Effector memory CD8-positive, alpha-beta T cell (primary cell): ENCODE data around the gene IRF8.
"Not testable (repeated sequence)": the region's sequence is repeated elsewhere in the genome, so short reads cannot be mapped to it uniquely, and the experiment has no call there.

Source experiments
- ATAC-seq: fragments of 150-1000 bp; cut with Tn5 transposase; replicated peaks from 2 replicates; pipeline ENCODE4 v1.10.0; 2021; ENCODE audit warnings: mild to moderate bottlenecking, moderate library complexity
- DNase-seq, 3 experiments: peaks; one replicate each; pipeline ENCODE4 v3.0.0; 2021
- H3K27ac Mint-ChIP-seq, 2 donors: one replicate each; pipeline ENCODE4 v1.8.0; 2022; ENCODE audit warnings: mild to moderate bottlenecking in 2 of 2, mixed read lengths in 2 of 2, moderate library complexity in 2 of 2
- H3K27me3 Mint-ChIP-seq, 2 donors: one replicate each; pipeline ENCODE4 v1.8.0; 2022; ENCODE audit warnings: mixed read lengths in 2 of 2
- H3K36me3 Mint-ChIP-seq: one replicate; pipeline ENCODE4 v1.8.0; 2022; ENCODE audit warnings: mild to moderate bottlenecking, moderate library complexity, mixed read lengths; ENCODE audit not compliant: insufficient read depth
- H3K4me1 Mint-ChIP-seq, 2 donors: one replicate each; pipeline ENCODE4 v1.8.0; 2022; ENCODE audit warnings: low read depth in 2 of 2, mixed read lengths in 2 of 2
- H3K4me3 Mint-ChIP-seq, 2 donors: one replicate each; pipeline ENCODE4 v1.8.0; 2022; ENCODE audit warnings: mild to moderate bottlenecking in 2 of 2, mixed read lengths in 2 of 2, moderate library complexity in 2 of 2
- H3K9me3 Mint-ChIP-seq, 2 donors: one replicate each; pipeline ENCODE4 v1.8.0; 2022; ENCODE audit warnings: mixed read lengths in 2 of 2
- total RNA-seq, 9 experiments: gene quantifications; one replicate each; lab custom pipeline; 2026; lab: John Stamatoyannopoulos, UW

The IRF8 gene, protein sequence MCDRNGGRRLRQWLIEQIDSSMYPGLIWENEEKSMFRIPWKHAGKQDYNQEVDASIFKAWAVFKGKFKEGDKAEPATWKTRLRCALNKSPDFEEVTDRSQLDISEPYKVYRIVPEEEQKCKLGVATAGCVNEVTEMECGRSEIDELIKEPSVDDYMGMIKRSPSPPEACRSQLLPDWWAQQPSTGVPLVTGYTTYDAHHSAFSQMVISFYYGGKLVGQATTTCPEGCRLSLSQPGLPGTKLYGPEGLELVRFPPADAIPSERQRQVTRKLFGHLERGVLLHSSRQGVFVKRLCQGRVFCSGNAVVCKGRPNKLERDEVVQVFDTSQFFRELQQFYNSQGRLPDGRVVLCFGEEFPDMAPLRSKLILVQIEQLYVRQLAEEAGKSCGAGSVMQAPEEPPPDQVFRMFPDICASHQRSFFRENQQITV
- total RNA-seq: 0.36 to 102 (median 11.0) reads per million in 9 experiments

DNA sequence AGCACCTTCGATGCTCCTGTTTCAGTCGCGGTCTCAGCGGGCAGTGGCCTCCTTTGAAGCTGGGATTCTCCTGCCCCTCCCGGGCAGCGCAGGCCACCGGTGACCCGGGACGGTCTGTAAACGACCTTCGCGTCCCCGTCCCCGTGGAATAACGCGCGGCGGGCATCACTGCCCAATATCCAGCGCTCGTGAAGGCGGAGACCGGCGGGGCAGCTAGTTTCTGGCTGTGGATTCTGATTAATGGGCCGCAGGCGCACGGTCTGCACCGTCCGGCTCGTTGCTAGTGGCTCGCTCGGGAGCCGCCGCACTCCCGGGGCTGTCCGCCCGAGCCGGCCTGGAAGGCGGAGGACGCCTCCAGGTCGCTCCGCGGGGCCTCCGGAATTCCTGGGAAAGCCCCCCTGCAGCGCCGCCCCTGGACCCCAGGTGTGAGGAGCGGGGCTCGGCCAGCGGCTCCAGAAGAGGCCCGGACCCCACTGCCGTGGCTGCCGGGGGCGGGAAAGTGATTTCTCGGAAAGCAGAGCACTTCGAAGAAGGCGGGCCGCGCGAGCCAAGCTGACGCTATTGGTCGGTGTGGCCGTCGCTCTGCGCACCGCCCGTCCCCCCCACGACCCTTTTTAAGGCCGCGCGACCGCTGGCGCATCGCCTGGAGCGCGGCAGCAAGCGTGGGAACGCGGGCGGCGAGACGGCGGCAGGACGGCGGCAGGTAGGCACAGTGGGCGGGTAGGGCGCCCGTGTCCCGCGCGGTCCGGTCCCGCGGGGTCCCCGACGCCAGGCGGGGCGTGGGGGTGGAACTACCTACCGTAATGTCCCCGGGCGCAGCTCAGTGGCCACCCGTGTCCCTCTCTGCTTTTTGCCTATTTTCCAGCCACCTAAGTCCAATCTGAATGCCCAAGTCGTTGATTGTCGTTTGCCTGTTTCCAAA is at the start of gene IRF8:
TSS of gene IRF8 (plus strand) at position 642 of the 922 bp plus-strand sequence. CDS start 3,854 bp downstream, outside the sequence.
- H3K27me3 Mint-ChIP-seq: peaks cover 11 to 19% of the 10 kb centered on the region in 2 donors
- peak; percentile 56 to 63 (median 63) for DNase-seq
- peak within 1 kb of the TSS; percentile 17 to 45 for H3K27ac Mint-ChIP-seq
- H3K4me1 Mint-ChIP-seq: peaks cover 38% of the 10 kb centered on the region in 2 donors
- peaks cover 10% of the 10 kb centered on the region for H3K36me3 Mint-ChIP-seq
- ATAC-seq: peak; percentile 68
- H3K4me3 Mint-ChIP-seq: peak within 1 kb of the TSS; percentile 78 to 82
- no peaks in the 10 kb centered on the region for H3K9me3 Mint-ChIP-seq

DNA sequence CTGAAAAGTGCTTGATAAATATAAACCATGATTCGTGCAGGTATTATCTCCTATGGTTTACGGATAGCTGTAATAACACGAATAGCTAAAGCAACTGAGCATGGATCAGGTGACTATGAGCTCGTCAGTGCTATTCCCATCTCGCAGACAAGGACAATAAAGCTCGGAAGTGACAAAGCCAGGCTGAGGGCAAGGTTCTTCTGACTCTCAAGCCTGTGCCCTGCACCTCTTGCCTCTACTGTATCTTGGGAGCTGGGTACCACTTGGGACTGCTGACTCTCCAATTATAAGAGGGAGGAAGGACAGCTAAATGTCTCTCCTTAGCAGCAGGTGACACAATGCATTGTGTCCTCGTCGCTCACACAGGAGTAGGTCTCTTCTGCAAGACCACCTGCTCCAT is 49.6 kb upstream of the IRF8 start:
- H3K4me3 Mint-ChIP-seq: no peak overlapping the region

DNA sequence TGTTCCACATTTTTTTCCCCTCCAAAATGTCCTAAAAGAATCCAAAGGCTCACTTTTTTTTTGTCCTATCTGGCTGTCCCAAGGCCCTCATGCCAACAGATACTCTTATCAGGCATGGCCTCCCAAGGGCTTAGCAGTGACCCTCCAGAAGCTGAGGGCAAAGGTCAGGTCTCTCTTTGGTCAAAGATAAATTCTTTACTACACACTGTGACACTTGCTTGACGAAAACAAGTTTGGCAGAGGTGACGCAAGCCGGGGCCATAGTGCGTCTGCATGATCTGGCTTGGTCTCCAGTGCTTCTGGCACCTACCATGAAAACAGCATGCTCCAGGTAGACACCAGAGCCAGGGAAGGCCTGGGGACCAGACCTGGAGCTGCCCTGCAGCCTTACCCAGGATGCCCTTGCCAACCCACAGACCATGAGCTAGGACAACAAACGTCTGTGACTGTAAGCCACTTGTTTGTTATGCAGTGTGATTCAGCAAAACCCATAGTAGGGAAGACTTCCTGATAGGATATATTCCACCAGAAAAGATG is 48.5 kb upstream of the IRF8 start:
- no peak for ATAC-seq
- no peak overlapping the region for H3K27ac Mint-ChIP-seq
- H3K4me1 Mint-ChIP-seq: peaks cover 0 to 7% of the 10 kb centered on the region in 2 donors
- H3K36me3 Mint-ChIP-seq: no peaks in the 10 kb centered on the region
- no peaks in the 10 kb centered on the region for H3K9me3 Mint-ChIP-seq
- H3K27me3 Mint-ChIP-seq: peaks cover 11 to 23% of the 10 kb centered on the region in 2 donors
- no peak overlapping the region for H3K4me3 Mint-ChIP-seq
- DNase-seq: no peak

More for the DNA sequence above, 49.6 kb upstream of the IRF8 start:
- ATAC-seq (no peak), DNase-seq (no peak)
- Mint-ChIP-seq H3K27ac (no peak overlapping the region), H3K9me3 (no peaks in the 10 kb centered on the region), H3K4me1 (peaks cover 4 to 13% of the 10 kb centered on the region in 2 donors), H3K36me3 (no peaks in the 10 kb centered on the region), H3K27me3 (peaks cover 18 to 33% of the 10 kb centered on the region in 2 donors)

DNA sequence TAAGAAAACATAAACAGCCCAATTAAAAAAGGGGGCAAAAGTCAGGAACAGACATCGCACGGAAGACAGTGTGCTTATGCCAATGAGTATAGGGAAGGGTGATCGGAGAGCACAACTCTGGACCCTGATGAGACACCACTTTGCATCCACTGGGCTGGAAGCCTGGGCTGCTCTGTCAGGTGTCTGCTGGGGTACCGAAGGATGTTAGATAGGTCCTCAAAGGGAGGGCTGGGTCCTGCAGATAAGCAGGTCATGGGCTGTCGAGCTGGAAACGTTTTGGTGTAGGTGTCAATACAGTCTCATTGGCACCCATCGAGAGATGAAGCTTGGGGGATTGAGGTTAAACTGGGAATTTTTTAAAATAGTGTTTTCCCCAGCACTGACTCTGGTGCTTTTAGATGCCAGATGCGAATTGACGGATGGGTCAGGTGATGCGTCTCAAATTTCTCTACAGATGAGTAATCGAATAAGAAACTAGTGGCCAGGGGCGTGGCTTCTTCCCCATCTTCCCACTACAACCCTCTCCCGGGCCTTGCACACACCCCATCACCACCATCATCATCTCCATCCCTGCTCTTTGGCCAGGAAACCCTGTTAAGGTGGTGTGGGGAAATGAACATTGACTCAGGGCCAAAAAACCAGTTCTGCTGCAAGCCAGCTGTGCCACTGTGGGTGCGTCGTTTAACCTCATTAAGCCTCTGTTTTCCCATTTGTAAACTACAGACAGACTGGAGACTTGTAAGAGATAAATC is 47.8 kb upstream of the IRF8 start:
- no peak overlapping the region for H3K4me3 Mint-ChIP-seq
- H3K4me1 Mint-ChIP-seq: peaks cover 0 to 7% of the 10 kb centered on the region in 2 donors
- ATAC-seq: no peak
- DNase-seq: no peak
- no peaks in the 10 kb centered on the region for H3K9me3 Mint-ChIP-seq
- no peak overlapping the region for H3K27ac Mint-ChIP-seq
- H3K27me3 Mint-ChIP-seq: peaks cover 15 to 24% of the 10 kb centered on the region in 2 donors
- H3K36me3 Mint-ChIP-seq: no peaks in the 10 kb centered on the region

DNA sequence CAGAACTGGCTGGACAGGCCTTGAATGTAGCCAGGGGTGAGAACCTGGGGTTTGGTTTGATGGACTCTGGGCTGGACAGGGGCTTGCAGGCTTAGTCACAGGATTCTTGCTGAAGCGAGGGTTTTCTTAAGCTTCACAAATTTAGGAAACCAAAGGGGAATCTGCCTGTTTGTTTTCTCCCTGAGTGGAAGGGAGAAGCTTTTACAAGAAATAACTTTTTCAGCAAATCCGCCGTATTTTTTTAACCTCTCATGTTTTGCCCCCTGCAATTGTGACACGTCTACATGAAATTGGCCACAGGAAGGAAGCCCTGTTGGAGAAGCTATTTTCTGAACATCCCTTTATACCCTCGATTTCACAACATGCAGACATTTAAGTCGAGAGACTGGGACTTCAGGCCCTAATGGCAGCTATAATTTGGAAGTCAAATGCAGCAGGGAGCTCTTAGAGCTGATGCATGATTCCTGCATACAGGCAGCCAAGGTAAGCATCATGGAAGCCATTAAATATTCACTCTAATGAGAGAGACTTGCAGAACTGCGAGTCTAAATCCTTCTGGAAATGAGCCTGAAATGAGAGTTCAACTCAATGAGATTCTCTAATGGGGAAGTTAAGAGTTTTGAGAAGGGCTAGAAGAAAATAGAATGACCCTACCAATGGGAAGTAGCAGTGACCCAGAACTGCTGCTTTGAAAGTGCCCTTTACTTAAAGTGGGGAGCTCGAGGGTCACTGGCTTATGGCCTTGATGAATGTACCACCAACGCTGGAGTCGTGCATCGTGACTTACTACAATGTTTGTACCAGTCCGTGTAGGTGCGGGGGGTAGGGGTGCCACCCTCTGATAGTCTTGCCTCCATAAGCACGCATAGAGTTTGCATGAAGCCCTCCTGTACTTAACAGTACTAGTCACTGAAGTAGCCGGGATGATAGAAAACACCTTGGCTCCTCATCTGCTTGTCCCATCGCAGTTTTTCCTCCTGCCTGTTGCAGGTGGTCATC is 45.1 kb upstream of the IRF8 start:
- Mint-ChIP-seq H3K4me3 (no peak overlapping the region), H3K36me3 (no peaks in the 10 kb centered on the region), H3K27me3 (peaks cover 11 to 24% of the 10 kb centered on the region in 2 donors), H3K4me1 (no peaks in the 10 kb centered on the region), H3K9me3 (no peaks in the 10 kb centered on the region), H3K27ac (no peak overlapping the region)
- no peak for DNase-seq
- ATAC-seq: no peak

DNA sequence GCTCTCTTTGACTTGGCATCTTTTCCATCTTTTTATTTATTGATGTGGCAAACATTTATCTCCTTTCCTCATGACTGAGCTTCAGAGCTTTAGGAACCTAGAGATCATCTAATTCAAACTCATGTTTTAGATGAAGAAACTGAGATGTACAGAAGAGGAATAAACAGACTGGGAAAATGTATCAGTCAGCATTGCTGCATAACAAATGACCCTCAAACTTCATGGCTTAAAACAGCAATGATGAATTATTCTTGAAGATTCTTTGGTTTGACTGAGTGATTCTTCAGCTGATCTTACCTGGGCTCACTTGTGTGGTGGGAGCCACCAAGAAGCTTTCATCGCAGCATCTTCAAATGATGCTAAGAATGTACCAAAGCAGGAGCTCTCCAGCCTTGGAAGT is 44.0 kb upstream of the IRF8 start:
- Mint-ChIP-seq H3K4me1 (peaks cover 0 to 3% of the 10 kb centered on the region in 2 donors), H3K9me3 (no peaks in the 10 kb centered on the region), H3K4me3 (no peak overlapping the region), H3K27me3 (peaks cover 18 to 34% of the 10 kb centered on the region in 2 donors), H3K27ac (no peak overlapping the region), H3K36me3 (no peaks in the 10 kb centered on the region)
- DNase-seq (no peak), ATAC-seq (no peak)

DNA sequence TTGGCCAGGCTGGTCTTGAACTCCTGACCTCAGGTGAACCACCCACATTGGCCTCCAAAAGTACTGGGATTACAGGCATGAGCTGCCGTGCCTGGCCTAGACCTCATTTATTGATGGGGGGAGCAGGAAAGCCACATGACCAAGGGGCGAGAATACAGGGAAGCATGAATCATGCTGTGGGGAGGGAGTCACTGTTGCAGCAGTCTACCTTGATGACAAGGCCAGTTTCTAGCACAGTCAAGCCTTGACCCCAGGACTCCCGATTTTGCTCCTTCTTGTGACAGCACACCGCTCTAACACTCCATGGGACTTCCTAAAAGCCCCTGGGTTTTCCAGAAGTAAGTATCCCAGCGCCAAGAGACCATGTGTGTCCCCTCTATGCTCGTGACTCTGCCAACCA is 42.9 kb upstream of the IRF8 start:
- no peak overlapping the region for H3K4me3 Mint-ChIP-seq
- H3K4me1 Mint-ChIP-seq: peaks cover 0 to 3% of the 10 kb centered on the region in 2 donors
- ATAC-seq: no peak
- H3K36me3 Mint-ChIP-seq: peaks cover under 1% of the 10 kb centered on the region
- H3K27me3 Mint-ChIP-seq: peaks cover 18 to 35% of the 10 kb centered on the region in 2 donors
- DNase-seq: no peak
- H3K9me3 Mint-ChIP-seq: no peaks in the 10 kb centered on the region
- no peak overlapping the region for H3K27ac Mint-ChIP-seq

DNA sequence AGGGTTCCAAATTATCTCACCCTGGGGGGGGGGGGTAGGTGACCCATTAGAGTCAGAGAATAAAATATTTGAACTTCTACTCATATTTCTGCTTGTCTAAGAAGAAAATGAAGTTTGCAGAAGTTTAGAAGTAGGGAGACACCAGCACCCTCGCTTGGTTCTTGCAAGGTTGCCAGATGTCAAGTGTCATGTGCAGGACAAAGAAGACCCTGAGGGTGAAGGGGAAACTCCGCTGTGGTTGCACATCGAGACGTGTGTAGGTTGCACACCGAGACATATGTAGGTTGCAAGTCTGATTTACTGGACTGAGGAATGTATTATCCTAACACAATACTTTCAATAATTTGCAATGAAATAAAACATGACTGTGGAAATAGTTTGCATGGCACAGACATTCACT is 42.4 kb upstream of the IRF8 start:
- Mint-ChIP-seq H3K36me3 (peaks cover 3% of the 10 kb centered on the region), H3K4me1 (peaks cover 0 to 3% of the 10 kb centered on the region in 2 donors), H3K27ac (no peak overlapping the region), H3K9me3 (no peaks in the 10 kb centered on the region), H3K4me3 (no peak overlapping the region), H3K27me3 (peaks cover 18 to 35% of the 10 kb centered on the region in 2 donors)
- DNase-seq (no peak), ATAC-seq (no peak)

DNA sequence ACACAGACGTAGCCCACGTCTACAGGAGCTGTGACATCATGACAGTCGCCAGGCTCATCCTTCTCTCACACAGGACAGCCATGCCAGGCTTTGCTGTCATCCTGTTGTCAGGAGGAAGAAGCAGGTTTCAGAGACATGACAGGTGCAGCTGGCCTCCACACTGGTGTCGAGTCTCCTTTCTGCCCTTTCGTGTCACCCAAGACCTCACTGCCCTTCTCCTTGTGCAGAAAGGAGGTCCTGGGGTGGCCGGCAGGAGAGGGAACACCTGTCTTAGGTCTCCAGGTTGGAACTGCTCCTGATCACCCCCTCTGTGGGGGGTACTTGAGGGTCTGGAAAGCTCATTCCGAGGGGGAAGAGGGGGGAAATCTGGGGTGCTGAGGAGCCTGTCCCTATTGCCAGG is 41.6 kb upstream of the IRF8 start:
- H3K27me3 Mint-ChIP-seq: peaks cover 18 to 42% of the 10 kb centered on the region in 2 donors
- no peaks in the 10 kb centered on the region for H3K9me3 Mint-ChIP-seq
- no peak for DNase-seq
- no peak overlapping the region for H3K4me3 Mint-ChIP-seq
- H3K4me1 Mint-ChIP-seq: peaks cover 0 to 3% of the 10 kb centered on the region in 2 donors
- peaks cover 3% of the 10 kb centered on the region for H3K36me3 Mint-ChIP-seq
- no peak overlapping the region for H3K27ac Mint-ChIP-seq
- ATAC-seq: no peak

DNA sequence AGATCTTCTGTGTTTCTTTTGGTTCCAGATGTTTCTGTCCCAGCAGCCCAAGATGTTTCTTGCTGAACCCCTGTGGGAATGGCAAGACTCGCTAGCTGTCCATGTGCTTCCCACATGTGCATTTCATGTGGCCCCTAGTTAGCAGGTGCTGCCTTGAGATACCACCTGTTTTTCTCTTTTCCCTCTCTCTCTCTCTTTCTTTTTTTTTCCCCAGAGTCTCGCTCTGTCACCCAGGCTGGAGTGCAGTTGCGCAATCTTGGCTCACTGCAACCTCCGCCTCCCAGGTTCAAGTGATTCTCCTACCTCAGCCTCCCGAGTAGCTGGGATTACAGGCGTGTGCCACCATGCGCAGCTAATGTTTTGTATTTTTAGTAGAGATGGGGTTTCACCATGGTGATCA is 40.4 kb upstream of the IRF8 start:
- DNase-seq, H3K27ac Mint-ChIP-seq, ATAC-seq, H3K4me1 Mint-ChIP-seq, H3K4me3 Mint-ChIP-seq, H3K9me3 Mint-ChIP-seq, H3K36me3 Mint-ChIP-seq: not testable (repeated sequence)
- H3K27me3 Mint-ChIP-seq: peaks cover 18 to 44% of the 10 kb centered on the region in 2 donors

DNA sequence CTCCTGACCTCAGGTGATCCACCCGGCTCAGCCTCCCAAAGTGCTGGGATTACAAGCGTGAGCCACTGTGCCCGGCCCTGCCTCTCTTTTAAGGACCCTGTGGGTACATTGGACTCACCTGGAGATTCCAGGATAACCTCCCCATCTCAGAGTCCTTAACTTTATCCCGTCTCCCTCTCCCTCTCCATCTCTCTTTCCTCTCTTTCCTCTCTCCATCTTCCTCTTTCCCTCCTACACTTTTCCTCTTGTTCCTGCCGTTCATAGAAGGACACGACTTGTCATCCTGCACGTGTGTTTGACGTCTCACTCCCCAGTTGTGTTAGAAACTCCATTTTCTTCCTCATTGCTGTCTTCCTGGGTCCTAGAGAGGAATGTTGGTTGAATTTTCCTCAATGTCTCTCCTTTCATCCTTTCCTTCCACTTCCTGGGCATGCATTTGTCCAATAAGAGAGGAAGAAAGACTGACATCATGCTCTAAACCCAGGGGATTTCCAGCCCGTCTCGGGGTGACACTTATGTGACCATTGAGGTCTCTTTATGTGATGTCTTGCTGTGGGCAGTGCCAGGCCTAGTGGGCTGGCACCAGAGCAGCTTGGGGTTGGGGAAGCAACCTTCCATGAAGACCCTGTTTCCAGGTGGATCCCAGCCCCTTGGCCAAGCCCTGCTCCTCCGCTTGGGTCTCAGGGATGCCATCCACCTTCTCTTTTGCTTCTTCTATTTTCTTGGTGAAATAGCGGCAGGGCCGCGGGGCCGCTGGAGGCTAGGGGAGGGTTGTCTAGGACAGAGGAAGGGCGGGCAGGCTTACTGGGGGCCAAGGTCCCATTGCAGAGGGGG is 39.8 kb upstream of the IRF8 start:
- Mint-ChIP-seq H3K27me3 (peaks cover 18 to 44% of the 10 kb centered on the region in 2 donors), H3K4me1 (peaks cover 0 to 3% of the 10 kb centered on the region in 2 donors), H3K4me3 (no peak overlapping the region), H3K9me3 (no peaks in the 10 kb centered on the region), H3K36me3 (peaks cover 3% of the 10 kb centered on the region), H3K27ac (no peak overlapping the region)
- ATAC-seq: no peak
- no peak for DNase-seq
